H9 (cell line): ENCODE results near the gene IL11RA. TPM values are rescaled to one million over a fixed set of nuclear protein-coding genes. Genes with fewer than 3 reads are reported as not detected.

Experiments
- DNase-seq: peaks from one replicate; pipeline ENCODE4 v3.0.0-alpha.2; 2017
- H2AFZ ChIP-seq: one replicate; pipeline ENCODE4 v1.6.1; 2013; ENCODE audit warnings: mild to moderate bottlenecking, low read length, control low read depth, moderate library complexity
- H2AK5ac ChIP-seq: 2 replicates; pipeline ENCODE4 v1.6.1; 2013; ENCODE audit warnings: low read length, control low read depth, mixed read lengths; ENCODE audit not compliant: insufficient read length
- H2BK120ac ChIP-seq: one replicate; pipeline ENCODE4 v1.6.1; 2013; ENCODE audit warnings: low read depth, mild to moderate bottlenecking, low read length, control low read depth, inconsistent platforms; ENCODE audit not compliant: poor library complexity, severe bottlenecking
- H2BK12ac ChIP-seq: 2 replicates; pipeline ENCODE4 v1.6.1; 2013; ENCODE audit warnings: low read length, control low read depth, mixed read lengths, low read depth; ENCODE audit not compliant: insufficient read length
- H2BK15ac ChIP-seq: 2 replicates; pipeline ENCODE4 v1.6.1; 2013; ENCODE audit warnings: low read depth, low read length, control low read depth
- H2BK20ac ChIP-seq: one replicate; pipeline ENCODE4 v1.6.1; 2013; ENCODE audit warnings: low read depth, mild to moderate bottlenecking, low read length, control low read depth, inconsistent platforms; ENCODE audit not compliant: poor library complexity, severe bottlenecking
- H2BK5ac ChIP-seq: 2 replicates; pipeline ENCODE4 v1.6.1; 2013; ENCODE audit warnings: low read length, control low read depth, mixed read lengths; ENCODE audit not compliant: insufficient read length
- H3K14ac ChIP-seq: 2 replicates; pipeline ENCODE4 v1.6.1; 2013; ENCODE audit warnings: low read length, control low read depth; ENCODE audit not compliant: insufficient read depth
- H3K18ac ChIP-seq: 2 replicates; pipeline ENCODE4 v1.6.1; 2013; ENCODE audit warnings: low read depth, mild to moderate bottlenecking, mixed read lengths, low read length, control low read depth; ENCODE audit not compliant: insufficient read length
- H3K23ac ChIP-seq: 2 replicates; pipeline ENCODE4 v1.6.1; 2013; ENCODE audit warnings: low read length, control low read depth, mixed read lengths, low read depth; ENCODE audit not compliant: insufficient read length
- H3K23me2 ChIP-seq: 2 replicates; pipeline ENCODE4 v1.6.1; 2013; ENCODE audit warnings: low read depth, mild to moderate bottlenecking, mixed read lengths, low read length, control low read depth; ENCODE audit not compliant: insufficient read length, poor library complexity, severe bottlenecking
- H3K27ac ChIP-seq: 2 replicates; pipeline ENCODE4 v1.5.1; 2013; ENCODE audit warnings: low read length, control low read depth, mixed read lengths, low read depth; ENCODE audit not compliant: insufficient read length
- H3K27me3 ChIP-seq: 2 replicates; pipeline ENCODE4 v1.6.1; 2013; ENCODE audit warnings: low read length, control low read depth, inconsistent platforms; ENCODE audit not compliant: insufficient read depth
- H3K4ac ChIP-seq: 2 replicates; pipeline ENCODE4 v1.6.1; 2013; ENCODE audit warnings: low read depth, mild to moderate bottlenecking, control low read depth, inconsistent platforms, low read length, moderate library complexity
- H3K4me1 ChIP-seq: 2 replicates; pipeline ENCODE4 v1.6.1; 2013; ENCODE audit warnings: low read length, control low read depth, inconsistent platforms; ENCODE audit not compliant: insufficient read depth
- H3K4me2 ChIP-seq: 2 replicates; pipeline ENCODE4 v1.6.1; 2013; ENCODE audit warnings: low read length, control low read depth, mixed read lengths; ENCODE audit not compliant: insufficient read length, insufficient read depth
- H3K56ac ChIP-seq: 2 replicates; pipeline ENCODE4 v1.6.1; 2013; ENCODE audit warnings: low read depth, mild to moderate bottlenecking, mixed read lengths, low read length, control low read depth; ENCODE audit not compliant: insufficient read length
- H3K79me1 ChIP-seq: 2 replicates; pipeline ENCODE4 v1.6.1; 2013; ENCODE audit warnings: low read depth, mild to moderate bottlenecking, moderate library complexity, low read length, control low read depth, inconsistent platforms; ENCODE audit not compliant: insufficient read depth, poor library complexity, severe bottlenecking
- H3K79me2 ChIP-seq: 2 replicates; pipeline ENCODE4 v1.6.1; 2013; ENCODE audit warnings: low read length, control low read depth, inconsistent platforms; ENCODE audit not compliant: insufficient read depth
- H3K9ac ChIP-seq: 2 replicates; pipeline ENCODE4 v1.6.1; 2013; ENCODE audit warnings: low read length, control low read depth, mixed read lengths; ENCODE audit not compliant: insufficient read length; ENCODE audit errors: extremely low read depth
- H3K9me3 ChIP-seq: one replicate; pipeline ENCODE4 v1.6.1; 2013; ENCODE audit warnings: low read depth, low read length, inconsistent platforms; ENCODE audit not compliant: control insufficient read depth
- H3T11ph ChIP-seq: one replicate; pipeline ENCODE4 v1.6.1; 2013; ENCODE audit warnings: mild to moderate bottlenecking, low read length, control low read depth, inconsistent platforms
- H4K20me1 ChIP-seq: one replicate; pipeline ENCODE4 v1.6.1; 2013; ENCODE audit not compliant: control insufficient read depth, insufficient read length, insufficient read depth
- H4K5ac ChIP-seq: 2 replicates; pipeline ENCODE4 v1.6.1; 2013; ENCODE audit warnings: low read depth, mild to moderate bottlenecking, mixed read lengths, low read length, control low read depth; ENCODE audit not compliant: insufficient read length
- H4K8ac ChIP-seq: replicated peaks from 2 replicates; pipeline ENCODE4 v1.6.1; 2013; ENCODE audit warnings: low read length, control low read depth, mixed read lengths, low read depth; ENCODE audit not compliant: insufficient read length
- H4K91ac ChIP-seq: 2 replicates; pipeline ENCODE4 v1.6.1; 2013; ENCODE audit warnings: low read depth, mild to moderate bottlenecking, moderate library complexity, mixed read lengths, low read length, control low read depth; ENCODE audit not compliant: insufficient read length
- H3K27ac Mint-ChIP-seq, 3 experiments: 2 replicates in 2 of 3; 3 replicates in 1 of 3; pipeline ENCODE4 v1.8.0; 2020 to 2021; ENCODE audit warnings: mixed read lengths in 3 of 3, mild to moderate bottlenecking in 1 of 3, moderate library complexity in 1 of 3
- H3K27me3 Mint-ChIP-seq: 2 replicates; pipeline ENCODE4 v1.8.0; 2021; ENCODE audit warnings: low read depth, mild to moderate bottlenecking, moderate library complexity, mixed read lengths
- H3K36me3 Mint-ChIP-seq, 3 experiments: 2 replicates in 2 of 3; 3 replicates in 1 of 3; pipeline ENCODE4 v1.8.0; 2020 to 2021; ENCODE audit warnings: low read depth in 3 of 3, mixed read lengths in 3 of 3; ENCODE audit not compliant: insufficient read depth in 1 of 3
- H3K4me1 Mint-ChIP-seq, 2 experiments: 2 replicates each; pipeline ENCODE4 v1.8.0; 2020; ENCODE audit warnings: mixed read lengths in 2 of 2
- H3K4me3 Mint-ChIP-seq, 2 experiments: 2 replicates in 1 of 2; 3 replicates in 1 of 2; pipeline ENCODE4 v1.8.0; 2020 to 2021; ENCODE audit warnings: mild to moderate bottlenecking in 2 of 2, mixed read lengths in 2 of 2, moderate library complexity in 1 of 2
- H3K9me3 Mint-ChIP-seq, 2 experiments: 2 replicates in 1 of 2; 3 replicates in 1 of 2; pipeline ENCODE4 v1.8.0; 2020; ENCODE audit warnings: mild to moderate bottlenecking in 2 of 2, mixed read lengths in 2 of 2, moderate library complexity in 1 of 2
- WGBS: extraction: QIAGEN DNeasy Blood & Tissue Kit; methylation state at CpG from one replicate; pipeline ENCODE4 v1.1.7; 2013; ENCODE audit warnings: missing lambda C conversion rate, low lambda C conversion rate, mixed read lengths; ENCODE audit not compliant: insufficient read length; ENCODE audit errors: extremely low coverage; 5-methylcytosine and 5-hydroxymethylcytosine counted together
- total RNA-seq: library from RNA; stranded (reverse); gene quantifications from 2 replicates; pipeline ENCODE4 v1.2.1, GENCODE V29; 2021
- TF ChIP-seq, protein P1 (sequence below): fragments of 200-600 bp; sonication (generic); conservative IDR thresholded peaks from 3 replicates; pipeline ENCODE4 v1.8.0; 2021; ENCODE audit warnings: antibody characterized with exemption, mild to moderate bottlenecking

IL11RA gene
- total RNA-seq, 1 experiment from 2014 or later, result 8.7 TPM

DNA sequence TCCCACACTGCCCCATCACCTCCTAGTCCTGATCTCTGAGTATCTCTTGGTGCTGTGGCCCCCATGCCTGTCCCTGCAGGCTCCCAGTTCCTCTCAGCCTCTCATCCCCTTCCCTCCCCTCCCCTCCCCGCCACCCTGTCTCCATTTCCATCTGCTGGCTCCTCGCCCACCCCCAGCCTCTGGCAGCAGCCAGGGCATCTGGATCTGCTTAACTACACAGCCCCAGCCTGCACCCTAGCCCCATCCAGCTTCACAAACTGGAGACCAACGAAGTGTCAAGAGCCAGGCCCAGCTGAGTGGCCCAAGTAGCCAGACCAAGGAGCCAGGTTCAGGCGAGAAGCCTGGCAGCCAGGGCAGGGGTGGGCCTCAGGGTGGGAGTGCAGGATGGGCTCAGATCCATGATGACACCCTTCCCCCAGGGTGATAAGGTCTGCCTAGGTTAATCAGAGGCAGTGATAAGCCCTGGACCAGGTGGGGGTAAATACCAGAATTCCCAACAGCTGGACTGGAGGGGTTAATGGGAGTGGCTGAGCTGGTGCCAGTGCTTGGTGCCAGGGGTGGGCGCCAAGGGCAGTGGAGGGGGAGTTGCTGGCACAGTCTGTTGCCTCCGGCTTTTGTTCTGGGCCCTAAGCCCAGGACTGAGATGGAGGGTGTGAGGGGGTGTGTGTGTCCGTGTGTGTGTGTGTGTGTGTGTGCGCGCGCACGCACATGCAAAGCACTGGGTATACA is 2.5 kb downstream of the IL11RA start:
- H4K91ac ChIP-seq, result no peak overlapping the region
- DNase-seq, result no peak
- H3K9ac ChIP-seq, result no peak overlapping the region
- no peak overlapping the region for H3K23ac ChIP-seq
- H3T11ph ChIP-seq, result no peak overlapping the region
- no peak overlapping the region for H3K18ac ChIP-seq
- peaks cover 6% of the 10 kb centered on the region for H3K27me3 Mint-ChIP-seq
- no peak overlapping the region for H2BK12ac ChIP-seq
- H3K4ac ChIP-seq, result no peak overlapping the region
- no peak overlapping the region for H2BK5ac ChIP-seq
- H2AK5ac ChIP-seq, result no peak overlapping the region
- no CpG with 5 or more reads among the region's 11 CpGs for WGBS
- peaks cover 5% of the 10 kb centered on the region; the same call in 1 of the 2 replicates for H3K4me1 ChIP-seq
- no peak overlapping the region for H3K4me2 ChIP-seq
- H3K4me1 Mint-ChIP-seq, result peaks cover 30 to 42% of the 10 kb centered on the region in 2 experiments
- peaks cover 3% of the 10 kb centered on the region for H4K20me1 ChIP-seq
- H3K27ac Mint-ChIP-seq, result no peak overlapping the region; a peak in 1 of 7 replicates
- no peak overlapping the region; the same call in 1 of the 2 replicates for H3K14ac ChIP-seq
- H3K79me1 ChIP-seq, result no peaks in the 10 kb centered on the region
- no peak overlapping the region for H2AFZ ChIP-seq
- peaks cover 7% of the 10 kb centered on the region for H3K23me2 ChIP-seq
- H4K5ac ChIP-seq, result no peak overlapping the region
- H3K9me3 Mint-ChIP-seq, result no peaks in the 10 kb centered on the region
- H3K4me3 Mint-ChIP-seq, result no peak overlapping the region; a peak in 1 of 5 replicates
- peaks cover 2 to 7% (median 4%) of the 10 kb centered on the region in 3 experiments; a peak in 5 of 7 replicates for H3K36me3 Mint-ChIP-seq
- H4K8ac ChIP-seq, result no peak overlapping the region
- no peaks in the 10 kb centered on the region for H3K79me2 ChIP-seq
- H2BK15ac ChIP-seq, result no peak overlapping the region
- no peak overlapping the region for H2BK120ac ChIP-seq
- H2BK20ac ChIP-seq, result no peak overlapping the region
- no peak overlapping the region for H3K56ac ChIP-seq
- H3K9me3 ChIP-seq, result no peaks in the 10 kb centered on the region
- H3K27ac ChIP-seq, result no peak overlapping the region
- TF ChIP-seq, protein P1, sequence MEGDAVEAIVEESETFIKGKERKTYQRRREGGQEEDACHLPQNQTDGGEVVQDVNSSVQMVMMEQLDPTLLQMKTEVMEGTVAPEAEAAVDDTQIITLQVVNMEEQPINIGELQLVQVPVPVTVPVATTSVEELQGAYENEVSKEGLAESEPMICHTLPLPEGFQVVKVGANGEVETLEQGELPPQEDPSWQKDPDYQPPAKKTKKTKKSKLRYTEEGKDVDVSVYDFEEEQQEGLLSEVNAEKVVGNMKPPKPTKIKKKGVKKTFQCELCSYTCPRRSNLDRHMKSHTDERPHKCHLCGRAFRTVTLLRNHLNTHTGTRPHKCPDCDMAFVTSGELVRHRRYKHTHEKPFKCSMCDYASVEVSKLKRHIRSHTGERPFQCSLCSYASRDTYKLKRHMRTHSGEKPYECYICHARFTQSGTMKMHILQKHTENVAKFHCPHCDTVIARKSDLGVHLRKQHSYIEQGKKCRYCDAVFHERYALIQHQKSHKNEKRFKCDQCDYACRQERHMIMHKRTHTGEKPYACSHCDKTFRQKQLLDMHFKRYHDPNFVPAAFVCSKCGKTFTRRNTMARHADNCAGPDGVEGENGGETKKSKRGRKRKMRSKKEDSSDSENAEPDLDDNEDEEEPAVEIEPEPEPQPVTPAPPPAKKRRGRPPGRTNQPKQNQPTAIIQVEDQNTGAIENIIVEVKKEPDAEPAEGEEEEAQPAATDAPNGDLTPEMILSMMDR, result no peak
- no peaks in the 10 kb centered on the region for H3K27me3 ChIP-seq
